GM19452 (cell line): ENCODE data around the gene GARIN3.
A peak's percentile ranks its signal among the peaks of the same experiment; 100 is the strongest.

ENCODE experiments used
- ATAC-seq: cut with Tn5 transposase; IDR thresholded peaks from one replicate; pipeline ENCODE4 v1.9.1; 2021; ENCODE audit not compliant: unreplicated experiment

Gene GARIN3

DNA sequence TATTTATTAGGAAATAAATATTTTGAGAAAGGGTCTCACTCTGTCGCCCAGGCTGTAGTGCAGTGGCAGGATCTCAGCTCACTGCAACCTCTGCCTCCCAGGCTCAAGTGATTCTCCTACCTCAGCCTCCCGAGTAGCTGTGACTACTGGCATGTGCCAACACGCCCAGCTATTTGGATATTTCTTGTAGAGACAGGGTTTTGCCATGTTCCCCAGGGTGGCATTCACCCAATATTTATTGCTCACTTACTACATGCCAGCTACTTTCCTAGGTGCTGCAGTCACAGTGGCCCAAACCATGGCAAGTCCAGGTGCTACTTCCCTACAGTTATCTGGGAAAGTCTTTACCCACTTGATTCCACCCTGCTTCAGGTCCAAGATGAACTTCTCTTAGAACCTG, 15.1 kb downstream of the GARIN3 start:
- no peak for ATAC-seq

DNA sequence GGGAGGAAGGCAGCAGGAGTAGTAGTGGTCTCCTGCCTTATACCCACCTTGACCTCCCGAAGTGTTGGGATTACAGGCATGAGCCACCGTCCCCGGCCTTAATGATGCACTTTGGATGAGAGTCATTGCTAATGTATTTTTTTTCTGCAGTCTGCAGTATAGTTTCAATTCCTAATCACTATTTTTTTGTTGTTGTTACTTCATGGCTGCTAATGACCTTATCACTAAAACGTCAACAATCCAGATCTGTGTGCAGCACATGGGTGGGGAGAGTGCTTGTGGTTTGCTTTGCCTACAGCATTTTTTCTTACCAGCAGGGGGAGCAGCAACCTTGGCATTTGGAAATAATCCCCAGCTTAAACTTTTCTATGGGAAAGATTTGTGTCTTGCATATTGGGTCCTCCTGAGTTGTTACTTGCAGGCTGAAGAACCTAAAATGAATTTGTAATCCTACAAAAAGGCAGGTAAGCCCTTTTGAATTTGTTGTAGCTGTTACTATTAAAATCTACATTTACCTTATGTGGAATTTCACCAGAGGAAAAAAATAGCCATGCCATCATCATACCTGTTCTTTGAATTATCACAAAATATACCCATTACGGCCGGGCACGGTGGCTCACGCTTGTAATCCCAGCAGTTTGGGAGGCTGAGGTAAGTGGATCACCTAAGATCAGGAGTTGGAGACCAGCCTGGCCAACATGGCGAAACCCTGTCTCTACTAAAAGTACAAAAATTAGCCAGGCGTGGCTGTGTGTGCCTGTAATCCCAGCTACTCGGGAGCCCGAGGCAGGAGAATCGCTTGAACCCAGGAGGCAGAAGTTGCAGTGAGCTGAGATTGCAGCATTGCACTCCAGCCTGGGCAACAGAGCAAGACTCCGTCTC, 17.1 kb downstream of the GARIN3 start:
- ATAC-seq: peak; percentile 71

DNA sequence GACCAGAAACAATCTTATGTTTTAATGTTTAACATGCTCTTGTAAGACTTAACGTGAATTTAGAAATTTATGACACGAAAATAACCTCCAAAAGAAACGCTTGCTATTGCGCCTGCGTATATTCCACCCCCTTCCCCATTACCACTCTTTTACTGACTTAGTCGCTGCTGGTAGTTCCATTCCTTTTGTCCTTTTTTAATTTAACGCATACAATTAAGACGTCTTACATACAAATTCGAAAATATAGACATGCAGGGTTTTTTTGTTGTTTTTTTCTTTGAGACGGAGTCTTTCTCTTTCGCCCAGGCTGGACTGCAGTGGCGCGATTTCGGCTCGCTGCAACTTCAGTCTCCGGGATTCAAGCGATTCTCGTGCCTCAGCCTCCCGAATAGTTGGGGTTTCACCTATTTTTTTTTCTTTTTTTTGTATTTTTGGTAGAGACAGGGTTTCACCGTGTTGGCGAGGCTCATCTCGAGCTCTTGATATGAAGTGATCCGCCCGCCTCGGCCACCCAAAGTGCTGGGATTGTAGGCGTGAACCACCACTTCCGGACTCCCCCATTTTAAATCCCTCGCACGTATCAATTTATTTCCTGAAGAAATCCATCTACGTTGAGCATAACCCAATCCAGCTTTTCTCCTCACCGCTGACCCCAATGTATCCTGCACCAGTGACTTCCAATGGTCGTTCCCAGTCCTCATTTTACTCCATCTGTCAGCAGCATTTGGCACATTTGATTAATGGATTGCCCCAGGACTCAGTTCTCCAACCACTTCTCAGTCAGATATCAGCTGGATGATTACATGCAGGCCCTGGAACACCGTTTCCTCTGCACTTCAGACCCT, 22.7 kb downstream of the GARIN3 start:
- peak; percentile 48 for ATAC-seq

DNA sequence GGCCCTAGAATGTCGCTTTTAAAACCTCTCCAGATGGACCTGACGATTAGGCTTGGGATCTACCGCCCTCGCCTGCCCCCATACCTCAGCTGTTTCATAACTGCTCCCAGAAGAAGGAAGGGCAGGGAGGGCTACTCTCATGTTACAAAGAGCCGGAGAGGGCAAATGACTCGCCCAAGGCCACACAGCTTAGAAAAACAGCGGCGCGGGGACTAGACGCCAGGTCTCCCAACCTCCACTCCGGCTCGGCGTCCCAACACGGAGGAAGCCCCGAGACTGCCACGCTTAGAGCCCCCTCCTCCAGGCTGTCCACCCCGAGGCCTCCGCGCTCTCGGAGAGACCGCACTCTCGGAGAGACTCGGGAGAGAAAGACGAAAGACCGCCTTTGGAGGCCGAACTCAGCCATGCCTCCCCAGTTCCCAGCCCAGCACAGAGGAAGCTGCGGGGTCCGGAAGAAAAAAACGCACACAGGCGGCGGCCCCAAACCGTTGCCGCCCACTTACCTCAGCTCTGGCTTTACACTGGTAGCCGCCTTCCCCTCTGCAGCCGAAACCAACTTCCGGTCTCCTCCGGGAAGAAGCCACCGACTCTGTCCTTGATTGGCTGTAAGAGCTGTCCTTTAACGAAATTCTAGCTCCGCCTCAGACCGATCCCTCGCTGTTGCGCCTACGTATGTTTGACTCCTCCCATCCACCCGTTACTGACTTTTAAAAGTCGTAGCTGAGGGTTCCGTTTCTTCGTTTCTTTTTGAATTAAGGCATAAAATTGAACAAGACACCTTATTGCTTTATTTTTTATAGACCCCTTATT, 23.5 kb downstream of the GARIN3 start, which contains the start of gene MED7:
MED7 (minus strand) TSS at position 549 of the 810 bp plus-strand sequence. CDS start 3,434 bp downstream, outside the sequence.
- ATAC-seq: peak; percentile 99

DNA sequence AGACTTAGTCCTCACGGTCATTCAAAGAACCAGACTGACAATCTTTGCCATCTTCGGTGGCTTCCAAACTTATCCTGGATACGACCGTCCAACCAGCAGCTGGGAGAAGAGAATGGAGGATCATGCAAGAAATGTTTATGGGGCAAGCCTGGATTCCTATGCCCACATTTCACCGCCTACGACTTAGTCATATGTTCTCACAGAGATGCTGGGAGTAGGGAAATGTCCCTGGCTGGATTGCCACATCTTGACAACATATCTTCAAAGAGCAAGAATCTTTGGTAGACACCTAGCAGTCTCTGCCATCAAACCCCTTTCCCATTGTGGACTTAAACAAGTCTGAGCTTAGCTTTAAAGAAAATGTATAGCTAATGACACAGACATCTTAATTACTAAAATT, 28.4 kb downstream of the GARIN3 start:
- ATAC-seq: no peak

DNA sequence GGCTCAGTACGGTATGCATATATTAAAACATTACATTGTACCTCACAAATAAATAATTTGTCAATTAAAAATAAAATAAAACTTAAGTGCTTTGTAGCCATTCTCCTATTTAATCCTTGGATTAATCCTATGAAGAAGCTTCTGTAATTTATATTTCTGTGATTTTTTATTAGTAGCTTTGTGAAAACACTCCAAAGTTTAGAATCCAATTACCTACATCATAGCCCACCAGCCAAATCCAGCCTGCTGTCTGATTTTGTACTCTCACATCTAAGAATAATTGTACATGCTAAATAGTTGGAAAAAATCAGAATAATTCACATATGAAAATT, 33.8 kb downstream of the GARIN3 start:
- no peak for ATAC-seq

DNA sequence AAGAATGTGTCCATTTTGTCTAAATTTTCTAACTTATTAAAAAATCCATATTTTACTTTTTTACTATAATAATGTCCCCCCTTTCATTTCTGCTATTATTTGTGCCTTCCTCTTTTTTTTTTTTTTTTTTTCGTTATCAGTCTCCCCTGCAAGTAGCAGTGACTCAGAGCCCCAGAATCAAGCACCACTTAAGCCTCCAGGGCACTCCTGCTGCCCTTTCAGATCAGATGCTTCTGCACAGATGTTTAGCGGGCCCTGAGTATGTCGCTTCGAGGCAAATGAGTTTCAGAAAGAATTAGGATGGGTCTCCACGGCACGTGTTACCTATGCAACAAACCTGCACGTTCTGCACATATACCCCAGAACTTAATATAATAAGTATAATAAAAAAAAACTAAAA, 35.1 kb downstream of the GARIN3 start:
- peak; percentile 45 for ATAC-seq

DNA sequence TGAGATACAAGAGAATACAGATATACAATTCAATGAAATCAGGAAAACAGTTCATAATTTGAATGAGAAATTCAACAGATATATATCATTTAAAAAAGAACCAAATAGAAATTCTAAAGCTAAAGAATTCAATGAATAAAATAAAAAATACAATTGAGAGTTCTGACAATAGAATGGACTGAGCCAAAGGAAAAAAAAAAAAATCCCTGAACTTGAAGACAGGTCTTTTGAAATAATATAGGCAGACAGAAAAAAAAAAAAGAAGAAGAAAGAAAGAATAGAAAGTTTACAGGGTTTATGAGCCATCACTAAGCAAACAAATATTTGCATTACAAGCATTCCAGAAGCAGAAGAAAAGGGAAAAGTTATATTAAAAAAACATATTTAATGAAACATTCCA, 44.4 kb downstream of the GARIN3 start:
- no peak for ATAC-seq

DNA sequence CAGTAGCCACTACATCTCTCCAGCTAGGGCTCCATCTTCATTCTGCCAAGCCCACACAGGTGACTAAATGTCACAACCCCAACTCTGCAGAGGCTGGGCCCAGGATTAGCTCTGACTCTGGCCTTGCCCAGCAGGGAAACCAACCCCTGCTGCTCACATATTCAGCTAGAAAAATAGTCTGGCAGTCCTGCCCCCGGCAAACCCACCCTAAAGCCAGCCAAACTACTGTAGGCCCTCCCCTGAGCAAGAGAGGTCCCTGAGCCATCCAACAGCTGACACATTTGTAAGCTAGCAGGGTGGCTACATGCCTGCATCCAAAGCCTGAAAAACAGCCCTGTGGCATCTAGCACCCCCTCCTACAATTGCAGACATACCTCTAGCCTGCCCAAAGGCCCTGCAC, 46.0 kb downstream of the GARIN3 start:
- no peak for ATAC-seq

DNA sequence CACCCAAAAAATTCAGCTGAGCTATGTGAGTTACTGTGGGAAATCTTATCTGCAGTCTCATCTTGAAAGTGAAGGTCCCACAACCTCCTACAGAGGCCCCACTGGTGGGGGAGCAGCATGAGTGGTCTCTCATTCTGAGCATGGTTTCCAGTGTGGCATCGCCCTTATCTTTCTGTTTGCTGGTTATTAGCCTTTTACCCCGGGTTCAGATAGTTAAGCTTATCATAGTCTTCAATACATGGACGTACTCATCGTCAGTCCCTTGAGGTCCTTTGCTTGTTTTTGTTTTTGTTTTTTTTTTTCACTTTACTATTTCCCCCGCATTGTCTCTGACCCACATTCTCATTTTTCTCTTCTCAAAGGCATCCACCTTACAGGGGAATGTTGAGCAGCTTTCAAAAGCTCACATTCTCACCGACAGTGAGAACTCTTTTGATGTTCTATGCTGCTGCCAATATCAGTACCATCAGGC, 49.5 kb downstream of the GARIN3 start:
- ATAC-seq: no peak

DNA sequence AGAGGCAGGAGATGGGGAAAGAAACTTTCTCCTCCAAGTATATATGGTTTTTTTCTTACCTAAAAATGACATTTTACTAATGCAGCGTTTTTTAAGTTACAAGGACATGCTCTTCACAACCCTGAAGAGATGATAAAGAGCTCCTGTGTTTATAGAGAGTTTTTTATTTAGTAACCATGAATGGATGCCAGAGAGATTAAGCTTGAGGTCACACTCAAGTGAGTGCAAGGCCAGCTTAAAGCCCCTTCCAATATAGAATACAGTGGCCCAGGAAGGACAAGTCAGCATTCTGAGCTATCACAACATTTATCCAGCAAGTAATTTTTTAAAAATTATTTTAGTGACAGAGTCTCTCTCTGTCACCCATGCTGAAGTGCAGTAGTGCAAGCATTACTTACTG, 50.6 kb downstream of the GARIN3 start:
- ATAC-seq: no peak

DNA sequence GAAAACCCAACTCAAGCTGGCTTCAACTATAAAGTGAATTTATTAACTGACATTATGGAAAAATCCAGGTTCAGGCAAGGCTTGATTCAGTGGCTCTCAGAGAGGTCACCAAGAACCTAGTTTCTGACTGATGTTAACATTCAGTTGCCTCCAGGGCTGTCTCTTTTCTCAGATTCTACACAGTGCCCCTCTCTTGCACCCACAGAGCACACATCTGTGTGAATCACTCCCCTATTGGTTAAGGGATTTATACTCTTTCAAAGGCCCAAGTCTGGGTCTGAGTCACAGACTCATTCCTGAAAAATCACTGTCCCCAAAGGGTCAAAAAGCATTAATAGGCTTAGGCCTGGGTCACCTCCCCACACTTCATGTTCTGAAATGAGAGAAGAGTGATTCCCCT, 51.1 kb downstream of the GARIN3 start:
- ATAC-seq: no peak

DNA sequence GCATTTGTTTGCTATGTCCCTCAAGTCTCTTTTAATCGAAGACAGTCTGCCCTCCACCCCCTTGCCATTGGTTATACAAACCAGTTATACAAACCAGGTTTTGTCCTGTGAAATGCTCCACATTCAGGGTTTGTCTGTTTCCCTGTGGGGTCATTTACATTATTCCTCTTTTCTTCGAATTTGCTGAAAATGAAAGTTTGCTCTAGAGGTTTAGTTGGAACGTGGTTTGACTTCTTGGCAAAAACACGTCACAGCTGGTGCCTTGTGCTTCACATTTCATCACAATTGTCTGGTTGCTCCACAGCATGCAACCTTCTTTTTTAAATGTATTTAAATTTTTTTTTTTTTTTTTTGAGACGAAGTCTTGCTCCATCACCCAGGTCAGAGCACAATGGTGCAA, 53.1 kb downstream of the GARIN3 start:
- no peak for ATAC-seq
